GM18909 (cell line): ENCODE results near the gene ERLEC1.
"Not testable (repeated sequence)": the region's sequence is repeated elsewhere in the genome, so short reads cannot be mapped to it uniquely, and the experiment has no call there.

Experiments used
- ATAC-seq: cut with Tn5 transposase; IDR thresholded peaks from one replicate; pipeline ENCODE4 v1.9.1; 2021; ENCODE audit warnings: mild to moderate bottlenecking; ENCODE audit not compliant: unreplicated experiment, poor library complexity

Gene ERLEC1

GRCh38 chr2:53786705-53787613, at the start of gene ERLEC1, which contains the start of gene ASB3:
Gene ERLEC1, plus strand, starts transcription at chr2:53787044. Its CDS starts 167 bp downstream, at chr2:53787211.
Gene ASB3, minus strand, starts transcription at chr2:53786953. Its CDS starts 21,381 bp downstream, at chr2:53765572.
- peak; percentile 97 for ATAC-seq

GRCh38 chr2:53737091-53737490, 49.8 kb upstream of the ERLEC1 start:
- no peak for ATAC-seq

- ATAC-seq = no peak
These were observed 47.8 kb upstream of the ERLEC1 start for GRCh38 chr2:53739032-53739431.

DNA sequence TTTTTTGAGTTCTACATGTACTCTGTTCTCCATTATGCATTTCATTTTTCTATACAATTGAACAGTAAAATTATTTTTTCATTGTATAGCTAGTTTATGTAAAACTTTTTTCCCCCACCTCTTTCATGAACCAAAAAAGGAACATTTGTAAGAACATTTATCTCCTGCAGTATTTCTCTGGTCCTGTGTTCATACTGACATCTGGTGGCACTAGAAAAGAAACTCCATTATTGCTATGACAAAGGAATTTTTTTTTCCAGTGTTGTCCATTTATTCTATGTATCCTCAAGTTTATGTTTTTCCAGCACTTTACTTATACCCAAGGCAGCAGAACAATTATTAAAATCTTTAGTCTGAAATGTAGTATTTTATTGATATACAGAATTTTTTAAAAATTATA, 46.7 kb upstream of the ERLEC1 start:
- ATAC-seq = no peak

DNA sequence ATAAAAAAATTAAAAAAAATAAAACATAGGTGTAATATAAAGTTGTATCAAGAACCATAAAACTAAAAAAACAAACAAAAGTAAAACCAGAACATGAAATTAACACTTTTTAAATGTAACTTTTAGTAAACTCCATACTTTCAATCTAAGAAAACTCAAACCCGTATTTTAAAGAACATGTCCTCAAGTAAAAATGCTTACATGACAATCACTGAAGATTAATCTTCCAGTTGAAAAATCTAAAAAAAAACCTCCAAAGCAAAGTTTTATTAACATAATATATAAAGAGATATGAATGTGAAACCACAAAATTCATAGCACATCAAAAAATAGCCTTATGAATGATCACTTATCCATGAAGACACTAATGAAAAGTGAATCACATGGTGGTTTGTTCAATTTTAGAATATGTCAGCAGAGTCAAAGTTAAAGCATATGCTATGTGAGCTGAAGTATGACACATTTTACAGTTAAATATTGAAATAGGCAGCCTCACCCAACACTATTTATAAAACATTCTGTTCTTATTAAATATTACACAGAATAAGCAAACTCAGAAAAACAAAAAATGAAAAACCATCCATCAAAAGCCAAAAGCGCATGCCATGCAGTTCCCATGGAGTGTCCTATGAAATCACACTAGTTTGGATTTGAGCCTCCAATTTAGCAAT, 42.3 kb upstream of the ERLEC1 start:
- ATAC-seq = no peak

GRCh38 chr2:53750041-53750768, 36.6 kb upstream of the ERLEC1 start:
- ATAC-seq = no peak

- ATAC-seq = peak; percentile 93
These were observed 35.1 kb upstream of the ERLEC1 start for GRCh38 chr2:53751728-53752127.

DNA sequence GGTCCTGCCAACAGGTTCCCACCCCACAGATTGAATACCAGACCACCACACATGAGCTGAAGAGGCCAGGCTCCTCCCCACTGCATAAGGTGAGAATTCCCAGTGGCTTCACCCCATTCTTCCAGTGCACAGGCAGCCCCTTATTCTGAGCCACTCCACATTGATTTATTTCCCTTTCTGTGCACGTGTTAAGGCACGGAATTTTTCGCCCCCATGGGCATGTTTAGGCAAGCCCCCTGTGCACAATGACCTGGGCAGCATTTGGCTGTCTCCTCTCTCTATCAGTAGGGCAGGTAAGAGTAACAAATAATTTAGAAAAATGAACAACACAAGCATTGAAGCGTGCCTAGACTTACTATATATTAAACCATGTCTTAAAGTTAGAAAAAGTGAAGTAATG, 34.5 kb upstream of the ERLEC1 start:
- ATAC-seq = no peak

DNA sequence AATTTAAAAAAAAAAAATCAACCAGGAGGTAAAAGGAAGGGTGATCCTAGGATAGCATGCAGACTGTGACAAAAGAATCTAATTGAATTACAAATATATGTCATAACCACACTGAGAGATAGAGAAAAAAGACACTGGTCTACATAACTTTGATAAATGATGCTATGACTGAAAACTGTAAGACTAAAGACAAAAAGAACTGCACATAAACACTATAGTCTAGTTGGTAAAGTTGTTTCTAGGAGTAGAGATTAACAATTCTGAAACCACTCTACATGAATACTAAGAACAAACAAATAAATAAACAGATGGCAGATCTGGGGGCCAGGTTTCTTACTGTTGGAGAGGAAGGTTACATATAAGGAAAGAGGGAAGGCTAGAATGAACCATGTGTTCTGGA, 33.8 kb upstream of the ERLEC1 start:
- no peak for ATAC-seq

DNA sequence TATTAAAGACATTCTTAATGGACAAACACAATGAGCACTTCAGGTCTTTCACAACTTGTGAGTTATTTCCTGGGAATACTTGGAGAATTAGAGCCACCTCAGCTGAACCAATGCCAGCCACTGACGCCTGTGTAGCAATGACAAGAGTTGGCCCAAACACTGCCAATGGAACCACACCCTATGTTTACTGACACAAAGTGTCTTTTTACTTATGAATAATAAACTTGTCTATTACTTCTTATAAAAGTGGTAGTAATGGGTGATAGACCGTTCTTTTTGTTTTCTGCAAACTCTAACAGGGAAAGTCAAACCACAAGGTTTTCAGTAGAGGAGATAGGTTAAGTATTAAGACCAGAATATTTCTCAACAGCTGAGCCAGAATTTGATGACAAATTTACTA, 31.7 kb upstream of the ERLEC1 start:
- ATAC-seq = peak; percentile 34

DNA sequence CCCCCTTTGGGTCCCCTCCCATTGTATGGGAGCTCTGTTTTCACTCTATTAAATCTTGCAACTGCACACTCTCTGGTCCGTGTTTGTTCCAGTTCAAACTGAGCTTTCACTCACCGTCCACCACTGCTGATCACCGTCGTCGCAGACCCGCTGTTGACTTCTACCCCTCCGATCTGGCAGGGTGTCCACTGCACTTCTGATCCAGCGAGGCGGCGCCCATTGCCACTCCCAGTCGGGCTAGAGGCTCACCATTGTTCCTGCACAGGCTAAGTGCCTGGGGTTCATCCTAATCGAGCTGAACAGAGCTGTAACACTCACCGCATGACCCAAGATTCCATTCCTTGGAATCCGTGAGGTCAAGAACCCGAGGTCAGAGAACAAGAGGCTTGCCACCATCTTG, 30.2 kb upstream of the ERLEC1 start:
- no peak for ATAC-seq

DNA sequence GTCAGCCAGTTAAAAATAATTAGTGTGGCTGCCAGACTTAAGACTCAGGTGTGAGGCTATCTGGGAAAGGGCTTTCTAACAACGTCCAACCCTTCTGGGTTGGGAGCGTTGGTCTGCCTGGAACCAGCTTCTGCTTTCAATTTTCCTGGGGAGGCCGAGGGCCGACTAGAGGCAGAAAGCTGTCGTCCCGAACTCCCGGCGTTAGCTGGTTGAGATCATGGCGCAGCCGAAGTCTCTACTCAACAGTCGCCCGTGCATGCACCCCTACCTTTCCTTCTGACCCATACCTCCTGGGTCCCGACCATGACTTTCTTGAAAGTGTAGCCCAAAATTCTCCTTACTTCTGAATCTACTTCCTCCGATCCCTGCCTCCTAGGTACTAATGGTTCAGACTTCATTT, 29.6 kb upstream of the ERLEC1 start:
- ATAC-seq = not testable (repeated sequence)

- no peak for ATAC-seq
These were observed 21.1 kb upstream of the ERLEC1 start for GRCh38 chr2:53765767-53766166.

GRCh38 chr2:53767405-53768241, 19.2 kb upstream of the ERLEC1 start, which contains the start of gene CHAC2:
Gene CHAC2, plus strand, starts transcription at chr2:53767804. Its CDS starts 83 bp downstream, at chr2:53767887.
- ATAC-seq = peak; percentile 93

DNA sequence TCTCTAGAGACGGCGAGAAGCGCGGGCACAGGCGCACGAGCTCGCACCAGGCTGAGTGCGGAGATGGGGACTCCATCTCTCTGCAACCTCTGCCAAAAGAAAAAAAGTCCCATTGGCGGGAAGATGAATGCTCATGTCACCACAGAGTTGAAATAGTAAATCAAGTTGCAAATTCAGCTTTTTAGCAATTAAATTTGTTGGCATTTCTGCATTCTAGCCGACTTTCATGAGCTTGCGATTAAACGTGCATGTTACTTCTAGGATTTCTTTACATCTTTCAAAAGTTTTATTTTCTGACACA, 18.7 kb upstream of the ERLEC1 start:
- ATAC-seq = peak; percentile 55

DNA sequence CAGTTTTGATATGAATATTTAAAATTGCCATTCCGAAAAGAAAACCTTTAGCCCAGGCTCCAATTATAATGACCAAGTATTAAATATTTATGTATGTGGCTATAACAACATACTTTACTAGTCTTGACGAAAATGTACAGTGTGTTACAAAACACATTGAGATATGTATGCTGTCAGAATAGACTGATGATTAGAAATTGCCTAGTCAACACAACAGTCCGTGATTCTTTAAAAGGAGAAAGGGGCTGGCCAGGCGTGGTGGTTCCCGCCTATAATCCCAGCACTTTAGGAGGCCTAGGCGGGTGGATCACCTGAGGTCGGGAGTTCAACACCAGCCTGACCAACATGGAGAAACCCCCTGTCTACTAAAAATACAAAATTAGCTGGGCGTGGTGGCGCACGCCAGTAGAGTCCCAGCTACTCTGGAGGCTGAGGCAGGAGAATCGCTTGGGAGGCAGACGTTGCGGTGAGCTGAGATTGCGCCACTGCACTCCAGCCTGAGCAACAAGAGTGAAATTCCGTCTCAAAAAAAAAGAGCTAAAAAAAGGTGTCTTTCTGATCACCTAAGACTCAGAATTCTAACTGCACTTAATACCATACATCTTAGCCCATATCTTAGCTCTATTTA, 17.4 kb upstream of the ERLEC1 start:
- no peak for ATAC-seq

DNA sequence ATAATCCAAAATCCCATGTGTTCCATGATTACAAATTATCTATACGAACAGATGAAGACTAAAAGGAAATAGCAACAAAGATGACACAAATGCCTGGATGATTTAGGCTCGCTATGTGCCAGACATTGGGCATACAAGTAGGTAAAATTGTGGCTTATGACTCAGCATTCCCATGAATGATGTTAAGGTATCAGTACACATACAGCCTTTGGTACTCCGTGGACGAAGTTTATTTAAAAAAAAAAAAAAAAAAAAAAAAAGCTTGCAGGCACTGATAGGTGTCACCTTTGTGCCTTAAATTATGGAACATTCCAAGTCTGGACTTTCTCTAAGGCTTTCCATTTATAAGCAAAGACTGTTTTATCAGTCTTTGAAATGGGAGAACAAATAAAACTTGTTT, 16.6 kb upstream of the ERLEC1 start:
- no peak for ATAC-seq

GRCh38 chr2:53777134-53777533, 9.7 kb upstream of the ERLEC1 start:
- no peak for ATAC-seq

DNA sequence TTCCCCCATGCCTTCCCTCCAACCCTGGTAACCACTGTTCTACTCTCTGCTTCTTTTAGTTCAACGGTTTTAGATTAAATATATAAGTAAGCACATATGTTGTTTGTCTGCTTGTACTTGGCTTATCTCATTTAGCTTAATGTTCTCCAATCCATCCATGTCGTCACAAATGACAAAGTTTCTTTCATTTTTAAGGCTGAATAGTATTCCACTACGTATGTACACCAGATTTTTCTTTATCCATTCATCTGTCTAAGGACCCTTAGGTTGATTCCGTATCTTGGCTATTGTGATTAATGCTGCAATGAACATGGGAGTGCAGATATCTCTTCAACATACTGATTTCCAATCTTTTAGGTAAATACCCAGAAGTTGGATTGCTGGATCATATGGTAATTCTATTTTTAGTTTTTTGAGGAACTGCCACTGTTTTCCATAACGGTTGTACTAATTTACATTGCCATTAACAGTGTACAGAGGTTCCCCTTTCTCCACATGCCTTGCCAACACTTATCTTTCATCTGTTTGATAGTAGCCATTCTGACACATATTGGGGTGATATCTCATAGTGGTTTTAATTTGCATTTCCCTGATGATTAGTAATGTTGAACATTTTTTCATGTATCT, 8.2 kb upstream of the ERLEC1 start:
- no peak for ATAC-seq
